Measurements from ENCODE around the gene KCNJ8. TPM values are rescaled to one million over a fixed set of nuclear protein-coding genes. Genes with fewer than 3 reads are reported as not detected.
"Not testable (repeated sequence)": the region's sequence is repeated elsewhere in the genome, so short reads cannot be mapped to it uniquely, and the experiment has no call there.

The KCNJ8 gene
- total RNA-seq, 1 donor from 2014 or later, result 0.25 TPM

DNA sequence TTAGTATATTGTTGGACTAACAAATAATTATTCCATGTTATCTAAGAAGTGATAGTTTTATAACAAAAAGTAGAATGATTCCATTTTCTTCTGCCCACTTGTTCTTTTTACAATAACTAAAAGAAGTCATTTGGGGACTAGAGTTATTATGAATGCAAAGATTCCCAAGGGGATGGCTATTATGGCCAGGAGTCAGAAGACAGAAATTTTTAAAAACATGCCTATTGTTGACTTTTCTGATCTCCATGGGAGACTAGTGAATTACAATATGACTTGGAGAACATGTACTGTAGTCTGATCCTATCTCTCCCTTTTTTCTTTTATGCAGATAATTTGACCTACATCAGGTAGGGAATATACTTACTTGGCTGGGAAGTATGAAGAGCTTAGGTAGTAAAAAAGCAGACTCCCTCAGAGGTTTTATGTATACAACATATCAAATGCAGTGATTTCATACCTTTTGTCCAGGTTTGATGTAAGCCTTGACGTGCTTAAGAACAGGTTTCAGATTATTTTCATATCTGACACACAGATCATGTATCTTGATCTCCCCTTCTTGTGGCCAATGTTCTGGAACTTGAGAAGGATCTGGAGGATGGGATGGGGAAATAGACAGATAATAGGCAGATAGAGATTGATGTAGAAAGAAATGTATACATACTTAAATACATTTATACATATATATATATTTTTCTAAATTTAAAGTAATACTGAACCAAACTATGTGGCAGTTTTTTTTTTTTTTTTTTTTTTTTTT lies 41.0 kb upstream of the KCNJ8 start:
- no peak for DNase-seq (ENCODE audit: low read depth)
- TF ChIP-seq, protein P1, sequence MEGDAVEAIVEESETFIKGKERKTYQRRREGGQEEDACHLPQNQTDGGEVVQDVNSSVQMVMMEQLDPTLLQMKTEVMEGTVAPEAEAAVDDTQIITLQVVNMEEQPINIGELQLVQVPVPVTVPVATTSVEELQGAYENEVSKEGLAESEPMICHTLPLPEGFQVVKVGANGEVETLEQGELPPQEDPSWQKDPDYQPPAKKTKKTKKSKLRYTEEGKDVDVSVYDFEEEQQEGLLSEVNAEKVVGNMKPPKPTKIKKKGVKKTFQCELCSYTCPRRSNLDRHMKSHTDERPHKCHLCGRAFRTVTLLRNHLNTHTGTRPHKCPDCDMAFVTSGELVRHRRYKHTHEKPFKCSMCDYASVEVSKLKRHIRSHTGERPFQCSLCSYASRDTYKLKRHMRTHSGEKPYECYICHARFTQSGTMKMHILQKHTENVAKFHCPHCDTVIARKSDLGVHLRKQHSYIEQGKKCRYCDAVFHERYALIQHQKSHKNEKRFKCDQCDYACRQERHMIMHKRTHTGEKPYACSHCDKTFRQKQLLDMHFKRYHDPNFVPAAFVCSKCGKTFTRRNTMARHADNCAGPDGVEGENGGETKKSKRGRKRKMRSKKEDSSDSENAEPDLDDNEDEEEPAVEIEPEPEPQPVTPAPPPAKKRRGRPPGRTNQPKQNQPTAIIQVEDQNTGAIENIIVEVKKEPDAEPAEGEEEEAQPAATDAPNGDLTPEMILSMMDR (IDR thresholded peaks at IDR 0.05; ENCODE audit: insufficient read depth, low read length, poor library complexity, severe bottlenecking), result no peak
- H3K27me3 ChIP-seq (ENCODE audit: control insufficient read depth, insufficient read depth, low read length), result no peaks in the 10 kb centered on the region
- H3K4me3 ChIP-seq (ENCODE audit: low read depth, low read length), result no peak overlapping the region
- H3K36me3 ChIP-seq (ENCODE audit: control insufficient read depth, insufficient read depth, low read length), result no peaks in the 10 kb centered on the region

DNA sequence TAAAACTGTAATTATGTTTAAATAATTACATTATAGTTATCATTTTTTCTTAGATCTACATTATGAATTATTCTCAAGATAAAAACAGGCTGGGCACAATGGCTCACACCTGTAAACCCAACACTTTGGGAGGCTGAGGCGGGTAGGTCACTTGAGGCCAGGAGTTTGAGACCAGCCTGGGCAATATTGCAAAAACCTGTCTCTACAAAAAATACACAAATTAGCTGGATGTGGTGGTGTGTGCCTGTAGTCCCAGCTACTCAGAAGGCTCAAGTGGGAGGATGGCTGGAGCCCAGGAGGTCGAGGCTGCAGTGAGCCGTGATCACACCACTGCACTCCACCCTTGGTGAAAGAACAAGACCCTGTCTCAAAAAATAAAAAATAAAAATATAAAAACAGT lies 40.3 kb upstream of the KCNJ8 start:
- no peaks in the 10 kb centered on the region for H3K27me3 ChIP-seq (ENCODE audit: control insufficient read depth, insufficient read depth, low read length)
- TF ChIP-seq, protein P1 (IDR thresholded peaks at IDR 0.05; ENCODE audit: insufficient read depth, low read length, poor library complexity, severe bottlenecking), result no peak
- H3K36me3 ChIP-seq (ENCODE audit: control insufficient read depth, insufficient read depth, low read length), result no peaks in the 10 kb centered on the region
- DNase-seq (ENCODE audit: low read depth), result no peak
- H3K4me3 ChIP-seq (ENCODE audit: low read depth, low read length), result no peak overlapping the region

DNA sequence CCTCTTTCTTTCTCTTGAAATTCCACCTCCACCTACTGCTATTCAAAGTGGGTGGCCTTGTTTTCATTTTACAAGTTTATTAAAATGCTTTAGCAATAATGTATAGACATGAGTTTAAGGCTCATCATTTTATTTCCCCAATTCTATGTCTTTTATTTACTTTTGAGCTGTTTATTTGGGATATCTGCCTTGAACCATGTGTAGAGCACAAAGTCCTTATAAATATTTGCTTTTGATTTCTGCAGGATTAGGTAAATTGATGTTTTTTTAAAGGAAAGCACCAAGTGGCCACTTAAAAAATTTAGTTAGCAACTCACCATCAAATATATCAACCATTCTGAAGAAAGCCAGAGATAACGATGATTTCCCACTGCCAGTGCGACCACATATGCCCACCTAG lies 39.8 kb upstream of the KCNJ8 start:
- TF ChIP-seq, protein P1 (IDR thresholded peaks at IDR 0.05; ENCODE audit: insufficient read depth, low read length, poor library complexity, severe bottlenecking), result no peak
- Histone ChIP-seq H3K27me3 (ENCODE audit: control insufficient read depth, insufficient read depth, low read length) (no peaks in the 10 kb centered on the region), H3K4me3 (ENCODE audit: low read depth, low read length) (no peak overlapping the region), H3K36me3 (ENCODE audit: control insufficient read depth, insufficient read depth, low read length) (no peaks in the 10 kb centered on the region)
- no peak for DNase-seq (ENCODE audit: low read depth)

DNA sequence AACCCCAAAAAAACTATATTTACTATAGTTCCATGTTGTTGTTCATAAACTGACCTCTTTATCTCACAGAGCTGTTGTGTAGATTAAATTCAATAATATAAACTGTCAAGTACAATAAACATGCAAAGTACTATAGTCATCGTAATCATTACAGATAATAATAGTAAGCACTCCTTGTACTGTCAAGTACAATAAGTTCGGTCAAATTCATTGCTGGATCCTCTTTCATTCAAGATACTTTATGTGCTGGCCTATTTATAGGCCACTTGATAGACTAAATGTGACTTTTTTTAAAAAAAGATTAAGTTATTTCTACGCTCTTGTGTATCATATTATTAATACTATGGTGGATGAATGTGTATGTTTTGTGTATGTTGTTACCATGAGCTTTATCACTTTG lies 39.2 kb upstream of the KCNJ8 start:
- TF ChIP-seq, protein P1 (IDR thresholded peaks at IDR 0.05; ENCODE audit: insufficient read depth, low read length, poor library complexity, severe bottlenecking), result no peak

DNA sequence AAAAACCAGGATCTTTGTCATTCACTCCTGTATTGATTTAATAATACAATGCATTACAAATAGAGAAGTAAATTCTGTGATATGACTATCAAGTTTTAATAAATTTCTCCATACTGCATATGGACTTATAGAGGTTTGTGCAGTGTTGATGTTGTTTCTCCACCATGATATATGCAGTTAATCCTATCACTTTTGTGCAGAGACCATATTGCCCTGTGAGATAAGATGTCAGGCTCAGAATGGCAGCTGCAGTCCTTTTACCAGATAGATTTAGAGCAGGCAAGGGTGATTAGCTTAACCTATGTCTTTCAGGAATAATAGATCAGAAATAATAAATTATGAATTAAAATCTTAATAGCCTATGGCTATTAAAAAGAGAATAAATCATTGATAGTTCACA lies 38.6 kb upstream of the KCNJ8 start:
- no peak for DNase-seq (ENCODE audit: low read depth)
- H3K36me3 ChIP-seq (ENCODE audit: control insufficient read depth, insufficient read depth, low read length), result no peaks in the 10 kb centered on the region
- H3K27me3 ChIP-seq (ENCODE audit: control insufficient read depth, insufficient read depth, low read length), result no peaks in the 10 kb centered on the region
- TF ChIP-seq, protein P1 (IDR thresholded peaks at IDR 0.05; ENCODE audit: insufficient read depth, low read length, poor library complexity, severe bottlenecking), result no peak
- no peak overlapping the region for H3K4me3 ChIP-seq (ENCODE audit: low read depth, low read length)

More for the DNA sequence above, 39.2 kb upstream of the KCNJ8 start:
- no peak for DNase-seq (ENCODE audit: low read depth)
- Histone ChIP-seq H3K27me3 (ENCODE audit: control insufficient read depth, insufficient read depth, low read length) (no peaks in the 10 kb centered on the region), H3K36me3 (ENCODE audit: control insufficient read depth, insufficient read depth, low read length) (no peaks in the 10 kb centered on the region), H3K4me3 (ENCODE audit: low read depth, low read length) (no peak overlapping the region)

DNA sequence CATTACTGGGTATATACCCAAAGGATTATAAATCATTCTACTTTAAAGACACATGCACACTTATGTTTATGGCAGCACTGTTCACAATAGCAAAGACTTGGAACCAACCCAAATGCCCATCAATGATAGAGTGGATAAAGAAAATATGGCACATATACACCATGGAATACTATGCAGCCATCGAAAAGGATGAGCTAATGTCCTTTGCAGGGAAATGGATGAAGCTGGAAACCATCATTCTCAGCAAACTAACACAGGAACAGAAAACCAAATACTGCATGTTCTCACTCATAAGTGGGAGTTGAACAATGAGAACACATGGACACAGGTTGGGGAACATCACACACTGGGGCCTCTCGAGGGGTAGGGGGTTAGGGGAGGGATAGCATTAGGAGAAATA lies 37.8 kb upstream of the KCNJ8 start:
- DNase-seq (ENCODE audit: low read depth); H3K4me3 ChIP-seq (ENCODE audit: low read depth, low read length); H3K27me3 ChIP-seq (ENCODE audit: control insufficient read depth, insufficient read depth, low read length); H3K36me3 ChIP-seq (ENCODE audit: control insufficient read depth, insufficient read depth, low read length): not testable (repeated sequence)
